GM21737 (cell line): ENCODE results near the gene PIK3R1.

Source experiments
- ATAC-seq: cut with Tn5 transposase; IDR thresholded peaks from one replicate; pipeline ENCODE4 v1.9.1; 2021; ENCODE audit warnings: mild to moderate bottlenecking, moderate library complexity; ENCODE audit not compliant: unreplicated experiment

PIK3R1 gene

GRCh38 chr5:68215208-68215897, at the start of gene PIK3R1:
Gene PIK3R1 (plus strand): TSS chr5:68215756. CDS start chr5:68226676, 10,920 bp downstream.
- ATAC-seq = peak; percentile 86

GRCh38 chr5:68167195-68167651, 48.3 kb upstream of the PIK3R1 start:
- no peak for ATAC-seq

DNA sequence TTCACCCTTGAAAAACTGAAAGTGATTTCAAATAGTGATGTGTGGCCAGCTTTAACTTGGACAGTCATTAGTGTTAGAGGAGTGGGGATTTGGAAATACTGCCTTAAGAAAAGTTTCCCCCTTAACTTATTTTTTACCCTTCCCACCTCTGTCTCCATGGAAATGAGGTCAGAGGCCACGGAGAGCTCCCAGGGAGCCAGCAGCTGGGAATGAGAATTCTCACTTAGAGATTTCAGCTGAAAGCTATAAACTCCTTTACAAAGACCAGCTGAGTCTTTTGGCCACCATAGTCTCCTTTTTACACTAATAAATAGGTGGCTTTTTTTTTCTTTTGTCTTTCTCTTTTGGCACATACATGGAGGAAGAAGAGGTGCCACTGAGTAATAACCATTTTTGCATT, 45.7 kb upstream of the PIK3R1 start:
- no peak for ATAC-seq

DNA sequence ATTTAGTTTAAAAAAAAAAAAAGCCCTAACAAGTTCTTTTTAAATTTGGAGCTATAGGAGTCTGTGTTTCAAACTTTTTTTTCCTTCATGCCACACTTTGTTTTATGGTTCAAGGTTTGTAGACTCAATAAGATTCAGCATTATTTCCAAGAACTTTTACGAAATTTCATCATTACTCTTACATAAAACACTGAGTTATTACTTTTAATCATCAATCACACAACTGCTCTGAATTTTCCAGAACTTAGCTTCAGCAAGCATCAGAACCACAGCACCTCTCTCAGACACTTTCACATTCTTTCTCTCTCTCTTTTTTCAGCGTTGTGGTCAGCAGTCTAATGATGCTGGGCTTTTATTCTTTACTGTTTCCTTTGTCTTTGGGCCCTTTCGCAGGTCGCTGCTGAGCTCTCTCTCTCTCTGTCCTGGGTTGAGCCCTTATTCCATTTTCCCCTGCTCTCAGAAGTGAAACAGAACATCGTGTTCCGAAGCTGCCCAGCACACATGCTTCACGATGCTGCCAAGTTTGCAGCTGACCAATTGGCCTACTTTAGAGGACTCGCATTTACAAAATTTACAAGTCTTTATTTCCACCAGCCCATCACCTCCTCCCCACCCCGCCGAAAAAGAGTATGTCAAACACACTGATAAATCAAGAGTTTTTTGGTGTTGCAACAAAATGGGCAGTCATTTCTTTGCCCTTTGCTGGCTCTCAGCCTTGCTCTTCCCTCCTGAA, 44.6 kb upstream of the PIK3R1 start:
- ATAC-seq = no peak

- ATAC-seq = no peak
Measured at GRCh38 chr5:68172314-68172713, 43.2 kb upstream of the PIK3R1 start.

GRCh38 chr5:68173007-68173406, 42.5 kb upstream of the PIK3R1 start:
- ATAC-seq = no peak

- ATAC-seq = no peak
Measured at GRCh38 chr5:68176253-68176652, 39.3 kb upstream of the PIK3R1 start.

- ATAC-seq = no peak
Measured at GRCh38 chr5:68176802-68177479, 38.6 kb upstream of the PIK3R1 start.

GRCh38 chr5:68177676-68178075, 37.9 kb upstream of the PIK3R1 start:
- no peak for ATAC-seq

DNA sequence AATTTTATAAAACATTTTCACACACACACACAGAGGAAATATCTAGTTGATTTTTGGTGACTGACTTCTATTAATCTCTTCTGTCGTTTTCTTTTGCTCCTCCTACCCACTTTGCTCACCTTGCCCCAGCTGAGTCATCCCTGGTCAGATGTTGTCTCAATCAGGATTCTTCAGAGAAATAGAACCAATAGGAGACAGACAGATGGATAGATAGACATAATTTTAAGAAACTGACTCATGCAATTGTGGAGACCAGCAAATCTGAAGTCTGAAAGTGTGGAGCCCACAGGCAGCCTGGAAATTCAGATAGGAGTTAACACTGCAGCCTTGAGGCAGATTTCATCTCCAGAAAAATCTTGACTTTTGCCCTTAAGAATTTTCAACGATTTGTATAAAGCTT, 37.0 kb upstream of the PIK3R1 start:
- no peak for ATAC-seq

DNA sequence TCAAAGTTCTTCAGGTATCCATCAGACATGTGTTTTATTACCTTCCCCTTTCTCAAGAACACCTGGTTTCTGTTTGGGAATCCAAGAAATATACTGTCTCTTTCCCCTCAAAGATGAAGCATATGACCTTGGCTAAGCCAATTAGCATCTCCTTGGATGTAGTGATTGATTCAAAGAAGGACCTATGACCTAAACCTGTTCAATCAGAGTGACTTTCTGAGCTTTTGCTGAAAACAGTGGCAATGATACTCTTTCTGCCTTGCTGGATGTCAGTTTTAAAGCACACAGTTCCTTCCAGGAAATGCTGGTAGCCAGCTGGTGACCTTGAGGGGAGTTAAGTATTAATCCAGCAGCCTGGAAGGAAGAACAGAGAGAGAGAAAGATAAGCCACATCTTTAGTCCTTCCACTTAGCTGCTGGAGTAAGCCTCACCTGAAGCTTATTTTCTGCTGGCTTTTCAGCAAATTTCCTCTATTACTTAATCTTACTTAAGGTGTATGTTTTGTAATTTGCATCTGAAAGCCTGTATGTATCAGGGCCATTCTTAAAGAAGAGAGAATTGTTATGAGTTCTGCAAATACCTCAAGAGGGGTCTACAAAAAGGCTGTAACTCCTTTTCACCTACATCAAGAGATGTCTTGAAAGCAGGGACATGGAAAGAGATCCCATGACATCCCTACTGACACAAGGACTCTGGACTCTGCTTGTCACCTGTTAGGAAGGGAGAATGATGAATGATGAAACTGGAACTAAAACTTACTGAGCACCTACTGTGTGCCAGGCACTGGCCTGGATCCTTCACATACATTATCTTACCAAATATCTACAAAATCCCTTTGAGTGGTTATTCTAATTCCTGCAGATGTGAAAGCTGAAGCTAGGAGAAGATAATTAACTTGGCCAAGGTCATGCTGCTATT, 35.2 kb upstream of the PIK3R1 start:
- ATAC-seq = no peak

GRCh38 chr5:68181039-68181599, 34.4 kb upstream of the PIK3R1 start:
- ATAC-seq = no peak

GRCh38 chr5:68182094-68182493, 33.5 kb upstream of the PIK3R1 start:
- ATAC-seq = no peak

- ATAC-seq = no peak
Measured at GRCh38 chr5:68182534-68182933, 33.0 kb upstream of the PIK3R1 start.

DNA sequence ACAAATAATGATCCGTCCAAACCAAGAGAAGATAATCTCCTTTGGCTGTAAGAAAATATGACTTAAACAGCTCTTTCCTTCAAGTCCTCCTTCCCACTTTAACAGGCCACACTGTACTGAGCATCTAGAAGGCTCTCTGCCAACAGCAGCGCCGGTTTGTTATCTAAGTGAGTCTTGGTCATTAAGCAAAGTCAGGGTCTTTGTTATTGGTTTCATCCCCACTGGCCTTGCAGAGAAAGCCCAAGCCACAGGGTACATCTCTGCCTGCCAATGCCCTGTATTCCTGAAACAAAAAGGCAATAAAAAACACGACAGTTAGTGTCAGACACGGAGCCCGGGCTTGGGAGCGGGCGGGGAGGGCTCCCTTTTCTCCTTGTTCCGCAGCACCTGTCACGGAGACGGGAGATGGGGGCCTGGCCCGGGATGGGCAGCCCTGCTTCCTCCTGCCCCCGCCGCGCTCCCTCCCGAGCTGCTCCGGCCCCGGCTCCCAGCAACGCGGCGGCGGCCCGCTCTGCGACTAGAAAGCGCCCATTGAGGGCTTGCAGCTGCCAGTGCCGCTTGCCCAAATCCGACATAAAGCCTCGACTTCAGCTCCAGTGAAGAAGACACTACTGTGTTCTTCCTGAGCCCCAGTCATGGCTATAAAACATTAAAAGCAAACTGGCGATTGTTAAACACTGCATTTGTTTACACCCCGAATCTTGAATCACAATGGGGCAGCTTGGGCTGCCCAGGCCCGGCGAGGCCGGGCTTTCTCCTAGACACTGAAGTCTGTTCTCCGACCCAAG, 28.1 kb upstream of the PIK3R1 start:
- ATAC-seq = no peak

GRCh38 chr5:68189171-68189570, 26.4 kb upstream of the PIK3R1 start:
- no peak for ATAC-seq

DNA sequence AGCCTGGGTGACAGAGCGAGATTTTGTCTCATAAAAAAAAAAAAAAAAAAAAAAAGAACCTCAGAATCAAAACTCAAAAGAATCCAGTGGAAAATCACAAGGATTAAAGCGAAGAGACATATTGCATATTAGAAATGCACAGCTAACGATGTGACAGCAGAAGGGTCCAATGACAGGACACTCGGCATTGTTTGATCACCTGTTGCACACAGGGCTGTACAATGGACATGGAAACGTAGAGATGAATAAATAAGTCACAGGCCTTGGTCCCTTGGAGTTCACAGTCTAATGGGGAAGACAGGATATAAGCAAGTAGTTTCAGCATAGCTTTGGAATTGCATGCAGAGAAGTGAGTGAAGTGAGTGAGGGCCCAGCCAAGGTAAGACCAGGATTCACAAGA, 25.9 kb upstream of the PIK3R1 start:
- ATAC-seq = no peak

DNA sequence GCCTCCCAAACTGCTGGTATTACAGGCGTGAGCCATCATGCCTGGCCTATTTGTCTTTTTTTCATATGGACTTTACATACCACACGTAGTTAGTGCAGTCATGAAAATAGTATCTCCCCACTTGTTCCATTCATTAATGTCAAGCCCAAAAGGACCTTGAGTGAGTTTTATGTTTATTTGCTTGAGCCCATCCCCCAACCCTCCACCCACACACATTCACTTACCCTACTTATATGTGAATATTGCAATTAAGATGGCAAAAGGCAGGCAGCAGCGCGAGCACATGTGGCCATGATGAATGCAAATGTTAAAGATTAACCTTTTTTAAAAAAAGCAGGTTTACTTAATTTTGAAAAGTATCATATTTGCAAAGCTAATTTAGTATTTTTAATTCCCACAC, 24.9 kb upstream of the PIK3R1 start:
- ATAC-seq = no peak

DNA sequence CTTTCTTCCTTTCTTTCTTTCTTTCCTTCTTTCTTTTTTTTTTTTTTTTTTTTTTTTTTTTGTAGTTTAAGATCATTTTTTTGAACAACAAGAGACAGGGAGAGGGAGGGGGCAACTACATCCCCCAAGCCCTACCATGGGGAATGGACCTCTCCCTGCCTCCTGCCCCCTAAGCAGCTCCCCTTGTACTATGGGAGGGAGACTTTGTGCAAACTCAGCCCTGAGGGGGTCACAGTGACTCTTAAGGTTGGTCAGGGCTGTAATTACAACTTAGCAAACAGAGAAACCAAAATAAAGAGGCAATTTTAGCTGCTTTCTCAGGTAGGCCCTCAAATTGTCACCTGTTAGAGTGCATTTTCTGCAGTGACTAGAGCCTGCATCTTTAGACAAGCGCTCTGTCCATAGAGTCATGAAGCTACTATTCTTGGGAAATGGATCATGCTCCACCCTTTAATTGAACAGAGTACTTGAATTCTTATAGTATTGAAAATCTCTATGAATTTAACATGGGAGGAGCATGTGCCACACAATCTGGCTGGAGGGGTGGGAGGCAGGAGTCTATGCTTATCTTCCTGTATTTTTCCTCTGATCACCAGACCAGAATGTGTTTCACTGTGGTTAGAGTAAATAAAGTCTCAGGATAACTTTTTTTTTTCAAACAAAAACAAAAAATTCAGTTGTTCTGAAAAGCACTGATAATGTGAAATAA, 24.3 kb upstream of the PIK3R1 start:
- ATAC-seq = no peak
